Measurements from ENCODE around the gene EYS.

The EYS gene

DNA sequence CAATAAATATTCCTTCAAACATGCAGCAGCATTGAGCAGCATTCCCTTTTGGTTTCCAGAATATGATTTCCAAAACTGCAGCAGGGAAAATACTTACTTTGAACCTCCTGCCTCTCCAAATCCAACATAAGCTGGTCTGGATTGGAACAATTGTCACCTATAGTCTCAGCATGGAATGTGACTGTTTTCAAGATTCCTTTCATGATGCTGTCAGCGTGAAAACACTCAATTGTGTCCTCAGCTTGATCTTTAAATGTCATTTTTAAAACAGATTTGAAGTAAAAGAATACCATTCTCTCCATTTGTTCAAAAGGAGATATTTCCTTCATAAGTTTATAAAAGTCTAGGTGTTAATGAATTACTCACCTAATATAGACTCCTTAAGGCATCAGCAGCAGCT, 993.9 kb downstream of the EYS start:
- DNase-seq = no peak

DNA sequence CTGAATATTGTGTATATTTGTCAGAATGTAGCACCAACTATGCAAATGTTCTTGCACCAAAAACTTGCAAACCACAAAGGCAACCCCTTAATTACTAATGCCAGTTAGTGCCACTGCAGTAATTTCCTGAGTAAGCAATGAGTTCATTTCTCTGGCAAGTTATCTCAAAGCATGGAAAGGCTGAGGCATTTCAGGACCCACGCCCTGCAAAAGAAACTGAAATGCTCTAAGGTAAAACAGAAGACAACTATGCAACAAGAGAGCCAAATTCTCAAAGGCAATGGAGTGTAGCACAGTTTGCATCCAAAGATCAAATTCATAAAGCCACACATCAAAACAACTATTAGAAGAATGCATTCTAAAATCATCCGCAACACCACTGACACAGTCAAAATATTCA, 994.4 kb downstream of the EYS start:
- DNase-seq = no peak

DNA sequence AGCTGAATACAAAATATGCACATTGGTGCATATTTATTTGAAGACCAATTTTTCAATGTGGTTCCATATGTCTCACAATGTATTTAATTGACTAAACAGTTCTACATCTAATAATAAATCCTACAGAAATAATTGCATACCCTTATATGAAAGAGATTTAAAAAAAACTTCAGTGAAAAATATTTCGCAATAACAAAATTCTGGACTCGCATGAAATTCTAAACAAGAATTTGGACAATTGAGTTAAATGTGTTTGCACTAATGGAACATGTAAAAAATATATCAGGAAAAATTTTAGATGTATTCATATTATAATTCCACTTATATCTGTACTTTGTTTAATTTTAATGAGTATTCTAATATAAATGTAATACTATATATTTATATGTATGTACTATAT, 1003.1 kb downstream of the EYS start:
- DNase-seq = no peak

DNA sequence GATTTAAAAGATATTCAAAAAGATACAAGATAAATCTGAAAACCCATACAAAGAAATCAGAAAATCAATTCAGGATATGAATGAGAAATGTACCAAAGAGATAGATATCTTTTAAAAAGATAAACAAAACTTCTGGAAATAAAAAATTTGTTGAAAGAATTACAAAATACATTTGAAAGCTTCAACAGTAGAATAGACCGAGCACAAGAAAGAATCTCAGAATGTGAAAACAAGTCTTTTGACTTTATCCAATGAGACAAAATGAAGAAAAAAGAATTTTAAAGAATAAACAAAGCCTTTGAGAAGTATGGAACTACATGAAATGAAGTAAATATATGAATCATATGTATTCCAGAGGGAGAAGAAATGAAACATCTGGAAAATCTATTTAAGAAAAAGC, 1011.0 kb downstream of the EYS start:
- no peak for DNase-seq

DNA sequence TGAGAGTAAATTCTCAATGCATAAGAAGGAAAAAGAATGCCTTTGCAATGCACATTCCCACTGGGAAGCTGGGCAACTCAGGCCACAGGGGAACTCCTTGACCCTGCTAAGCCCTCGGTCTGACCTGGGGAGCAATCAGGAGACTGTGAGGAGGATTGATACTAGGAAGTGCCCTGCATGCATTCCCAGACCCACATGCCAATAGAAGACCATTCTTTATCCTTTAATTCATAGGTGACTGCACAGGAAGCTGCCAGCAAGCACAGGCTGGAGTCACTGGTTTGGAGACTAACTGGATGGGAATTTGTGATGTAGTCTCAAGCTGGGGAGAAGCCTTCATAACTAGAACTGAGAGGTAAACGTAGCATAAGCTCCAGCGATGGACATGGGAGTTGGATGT, 1012.7 kb downstream of the EYS start:
- DNase-seq = no peak

DNA sequence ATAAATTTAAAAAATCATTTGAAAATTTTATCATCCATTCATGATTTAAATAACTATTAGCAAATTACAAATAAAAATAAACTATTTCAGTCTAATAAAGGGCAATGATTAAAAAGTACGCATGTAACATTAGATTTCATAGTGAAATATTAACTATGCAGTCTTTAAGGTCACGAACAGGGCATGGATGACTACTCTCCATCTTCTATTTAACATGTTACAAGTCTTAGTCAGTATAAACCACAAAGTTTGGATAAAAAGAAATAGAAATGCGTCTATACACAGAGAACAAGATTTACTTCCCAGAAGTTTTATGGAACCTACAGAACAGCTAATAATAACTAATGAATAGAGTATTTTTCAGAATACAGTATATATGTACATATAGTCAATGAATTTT, 1016.0 kb downstream of the EYS start:
- DNase-seq = no peak

DNA sequence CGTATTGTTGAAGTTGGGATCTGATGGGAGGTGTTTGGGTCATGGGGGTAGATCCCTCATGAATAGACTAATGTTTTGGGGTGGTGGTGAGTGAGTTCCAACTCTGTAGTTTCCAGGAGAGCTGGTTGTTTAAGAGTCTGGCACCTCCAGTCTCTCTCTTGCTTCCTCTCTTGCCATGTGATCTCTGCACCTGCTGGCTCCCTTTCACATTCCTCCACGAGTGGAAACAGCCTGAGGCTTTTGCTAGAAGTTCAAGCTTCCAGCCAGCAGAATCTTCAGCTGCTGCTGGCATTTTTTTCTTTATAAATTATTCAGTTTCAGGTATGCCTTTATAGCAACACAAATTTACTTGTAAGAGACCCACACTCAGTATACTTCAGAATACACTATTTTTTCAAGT, 1021.6 kb downstream of the EYS start:
- DNase-seq = no peak

DNA sequence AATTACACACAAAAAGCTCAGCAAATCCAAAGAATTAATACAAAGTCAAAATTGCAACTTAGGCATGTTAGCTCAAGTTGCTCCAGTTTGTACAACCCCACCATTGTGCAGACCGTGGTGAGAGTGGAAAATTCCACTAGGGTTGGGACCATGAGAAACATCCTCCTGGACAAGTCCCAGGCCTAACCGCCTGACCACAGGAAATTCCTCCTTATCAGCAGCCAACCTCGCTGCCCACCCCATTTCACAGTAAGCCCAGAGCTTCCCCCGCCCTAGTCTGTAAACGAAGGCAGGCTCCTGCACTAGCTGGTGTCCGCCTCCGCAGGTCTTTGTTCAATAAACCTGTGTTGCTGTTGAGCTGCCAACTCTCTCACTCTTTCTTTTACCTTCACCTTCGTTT, 1023.3 kb downstream of the EYS start:
- DNase-seq = peak; percentile 33

DNA sequence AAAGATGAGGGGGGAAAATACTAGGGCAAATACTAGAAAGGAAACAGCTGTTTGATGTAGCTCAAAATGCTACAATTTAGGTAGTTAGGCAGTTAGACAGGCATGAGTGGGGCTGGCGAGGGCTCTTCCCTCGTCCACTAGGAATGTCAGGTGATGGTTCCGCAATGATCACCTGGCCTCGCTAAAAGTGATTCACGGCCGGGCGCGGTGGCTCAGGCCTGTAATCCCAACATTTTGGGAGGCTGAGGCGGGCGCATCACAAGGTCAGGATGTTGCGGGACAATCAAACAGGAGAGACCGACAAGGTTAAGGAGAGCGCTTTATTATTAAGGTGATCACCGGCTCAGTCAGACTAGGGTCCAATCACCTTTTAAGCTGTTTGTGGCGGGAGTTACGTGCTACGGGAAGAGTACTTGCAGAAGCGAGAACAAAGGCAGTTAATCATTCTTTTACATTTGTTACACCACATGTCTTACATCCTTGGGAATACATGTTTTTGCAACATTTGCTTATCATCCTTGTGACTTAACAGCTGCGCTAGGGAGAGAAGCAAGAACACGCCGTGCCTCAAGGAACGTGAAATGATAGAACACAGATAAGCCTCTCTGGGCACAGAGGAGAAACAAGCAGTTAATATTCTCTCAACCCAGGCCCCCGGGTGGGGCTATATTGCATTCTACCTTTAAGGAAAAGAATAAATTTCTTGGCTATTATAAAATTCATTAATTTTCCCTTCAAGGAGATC, 1025.4 kb downstream of the EYS start:
- DNase-seq = no peak

DNA sequence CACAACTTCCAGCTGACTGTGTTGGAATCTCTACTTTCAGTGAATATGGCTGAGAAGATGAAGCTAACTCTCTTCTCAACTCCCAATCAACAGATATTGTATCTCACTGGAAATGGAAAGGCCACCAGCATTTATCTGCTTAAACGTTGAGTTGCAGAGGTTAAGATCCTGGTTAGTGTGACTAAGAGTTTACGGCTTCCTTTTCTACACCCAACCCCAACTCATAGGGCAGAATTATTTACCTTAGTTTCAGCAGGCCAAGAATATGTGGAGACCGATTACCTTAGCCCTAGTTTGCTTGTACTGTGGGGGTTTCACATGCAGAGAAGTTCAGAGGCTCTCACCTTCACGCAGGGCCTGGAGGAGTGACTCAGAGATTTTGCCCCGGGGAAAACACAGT, 1026.6 kb downstream of the EYS start:
- no peak for DNase-seq

DNA sequence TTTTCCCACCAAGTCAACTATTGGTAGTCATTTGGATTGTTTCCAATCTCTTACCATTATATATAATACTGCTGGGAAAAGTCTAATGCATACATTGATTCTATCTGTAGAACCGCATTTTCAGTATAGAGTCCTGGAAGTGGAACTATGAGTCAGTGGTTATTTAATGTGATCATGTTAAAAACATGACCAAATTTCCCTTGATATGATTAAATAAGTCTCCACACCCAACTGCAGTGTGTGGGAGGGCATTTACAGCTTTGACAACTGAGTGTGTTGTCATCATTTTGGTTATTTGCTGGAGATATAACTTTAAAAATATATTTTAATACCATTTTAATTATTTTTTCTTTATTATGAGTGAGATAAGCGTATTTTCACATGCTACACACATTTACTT, 1027.6 kb downstream of the EYS start:
- no peak for DNase-seq

DNA sequence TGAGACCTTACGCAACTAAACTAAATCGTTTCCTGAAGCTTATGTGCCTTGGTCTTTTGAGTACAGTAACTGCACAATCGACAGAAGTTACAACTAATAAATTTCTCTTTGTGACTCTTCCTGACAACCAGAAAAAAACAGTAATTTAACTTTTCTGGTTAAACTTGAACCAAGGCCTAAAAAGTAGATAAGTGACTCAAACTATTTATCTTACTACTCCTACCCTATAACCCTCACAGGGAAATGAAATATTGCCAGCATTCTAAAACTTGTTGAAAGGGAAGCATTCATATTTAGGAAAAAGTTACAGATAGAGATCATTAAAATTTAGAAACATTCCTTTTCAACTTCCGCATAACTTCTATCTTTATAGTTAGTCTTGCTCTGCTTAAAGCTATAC, 1034.4 kb downstream of the EYS start:
- no peak for DNase-seq

DNA sequence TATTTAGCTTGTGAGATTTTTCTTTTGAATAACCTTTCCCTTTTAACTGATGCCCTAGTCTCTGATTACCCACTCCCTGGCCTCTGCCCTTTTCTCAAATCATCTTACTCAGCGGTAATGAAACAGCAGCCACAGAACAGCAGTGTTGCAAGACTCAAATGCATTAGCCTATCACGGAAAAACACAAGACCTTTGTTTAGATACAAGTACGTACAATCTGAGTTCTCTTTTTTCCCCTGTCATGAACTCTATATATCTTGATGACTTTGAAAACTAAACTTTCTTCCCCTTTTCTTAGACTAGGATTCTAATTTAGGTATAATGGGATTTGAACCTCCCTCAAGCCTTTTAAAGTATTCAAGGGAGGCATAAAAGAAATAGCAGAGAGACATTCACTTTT, 1034.9 kb downstream of the EYS start:
- no peak for DNase-seq

DNA sequence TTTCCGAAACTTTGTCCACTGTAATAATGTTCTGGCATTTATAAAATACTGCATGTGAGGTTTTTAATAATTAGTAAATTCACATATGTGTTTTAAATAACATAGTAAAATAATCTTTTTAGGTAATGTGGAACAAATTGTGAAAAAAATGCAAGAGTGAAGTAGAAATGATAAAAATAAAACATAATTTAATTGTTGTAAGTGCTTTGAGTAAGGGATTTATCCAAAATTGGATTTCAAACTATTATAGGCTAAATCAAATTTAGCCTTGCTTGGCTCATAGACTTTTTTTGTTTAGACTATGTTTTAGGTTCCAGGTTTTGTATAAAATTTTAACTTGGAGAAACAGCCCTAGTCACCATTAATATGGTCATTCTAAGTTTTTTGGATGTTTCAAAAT, 1041.9 kb downstream of the EYS start:
- no peak for DNase-seq

DNA sequence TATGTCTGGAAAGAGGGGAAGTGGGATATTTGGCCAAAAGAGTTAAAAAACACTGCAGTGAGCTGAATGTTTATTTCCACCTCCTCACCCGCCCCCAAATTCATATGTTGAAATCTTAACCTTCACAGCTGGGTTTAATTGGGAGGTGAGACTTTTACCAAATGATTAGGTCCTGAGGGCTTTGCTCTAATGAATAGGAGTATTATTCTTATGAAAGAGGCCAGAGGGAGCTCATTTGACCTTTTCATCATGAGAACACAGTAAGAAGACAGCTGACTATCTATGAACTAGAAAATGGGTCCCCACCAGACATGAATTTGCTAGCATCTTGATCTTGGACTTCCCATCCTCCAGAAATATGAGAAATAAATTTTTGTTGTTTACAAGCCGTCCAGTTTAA, 1042.5 kb downstream of the EYS start:
- no peak for DNase-seq

DNA sequence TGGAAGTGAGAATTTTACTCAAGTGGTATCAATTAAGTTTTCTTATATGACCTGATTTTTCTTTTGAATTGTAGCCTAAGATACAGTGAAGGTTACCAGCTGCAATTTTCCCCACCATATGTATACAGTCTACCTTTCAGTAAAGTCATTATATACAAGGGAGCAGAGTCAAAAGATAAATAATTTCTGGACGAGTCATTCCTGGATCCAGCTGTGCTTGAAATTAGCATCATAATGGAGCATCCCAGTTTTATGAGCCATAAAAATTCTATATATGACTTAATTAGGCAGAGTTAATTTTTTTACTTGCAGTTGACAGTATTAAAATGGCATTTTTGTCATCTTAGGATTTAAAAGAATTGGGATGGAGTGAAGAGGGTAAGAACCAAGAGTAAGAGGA, 1063.0 kb downstream of the EYS start:
- no peak for DNase-seq

DNA sequence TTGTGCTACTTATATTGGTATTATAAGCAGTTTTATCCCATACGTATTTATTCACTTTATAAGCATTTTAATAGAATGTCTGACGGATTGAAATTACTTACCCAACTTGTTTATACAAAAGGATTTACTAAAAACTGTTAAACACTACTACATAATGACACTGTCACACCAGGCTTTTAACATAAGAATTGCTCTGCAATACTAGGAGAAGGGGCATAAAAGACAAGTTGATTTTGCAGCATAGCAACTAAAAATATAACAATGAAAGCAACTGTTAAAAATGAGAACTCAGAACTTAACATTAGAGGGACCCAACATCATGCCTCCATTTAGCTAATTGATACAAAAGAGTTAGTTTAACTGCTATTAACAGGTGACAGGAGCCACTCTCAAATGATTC, 1076.1 kb downstream of the EYS start:
- DNase-seq = no peak

DNA sequence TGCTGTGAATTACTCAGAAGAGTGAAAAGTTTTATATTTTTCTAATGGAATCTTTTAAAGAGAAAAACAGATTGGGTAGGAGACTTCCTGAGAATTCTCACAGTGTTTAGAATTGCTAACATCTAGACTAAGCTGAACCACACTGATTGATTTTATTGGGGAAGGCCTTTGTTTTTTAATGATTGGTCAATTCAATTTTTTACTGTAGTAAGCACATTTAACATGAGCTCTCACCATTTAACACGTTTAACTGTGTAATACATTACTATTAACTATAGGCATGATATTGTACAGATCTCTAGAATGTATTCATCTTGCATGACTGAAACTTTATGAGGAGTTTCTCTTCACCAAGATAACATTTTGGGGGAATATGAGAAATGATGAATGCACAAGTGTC, 1084.1 kb downstream of the EYS start:
- no peak for DNase-seq

DNA sequence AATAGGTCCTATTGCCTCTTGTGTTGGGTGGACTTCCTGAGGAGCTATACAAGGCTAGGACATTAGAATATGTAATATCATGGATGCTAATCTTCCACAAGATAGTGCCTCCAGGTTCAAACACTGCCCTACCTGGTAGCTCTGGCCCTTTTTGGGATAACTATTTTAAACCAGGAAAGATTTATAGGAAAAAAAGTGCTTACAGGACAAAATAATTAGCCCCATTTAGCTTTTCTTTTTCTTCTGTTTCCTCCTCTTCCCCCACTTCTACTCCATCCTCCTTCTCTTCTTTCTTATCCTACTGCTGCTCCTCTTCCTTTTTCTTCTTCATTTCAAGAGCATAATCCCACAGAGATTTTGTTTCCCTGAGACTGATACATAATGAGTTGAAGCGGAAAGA, 1104.0 kb downstream of the EYS start:
- DNase-seq = no peak

DNA sequence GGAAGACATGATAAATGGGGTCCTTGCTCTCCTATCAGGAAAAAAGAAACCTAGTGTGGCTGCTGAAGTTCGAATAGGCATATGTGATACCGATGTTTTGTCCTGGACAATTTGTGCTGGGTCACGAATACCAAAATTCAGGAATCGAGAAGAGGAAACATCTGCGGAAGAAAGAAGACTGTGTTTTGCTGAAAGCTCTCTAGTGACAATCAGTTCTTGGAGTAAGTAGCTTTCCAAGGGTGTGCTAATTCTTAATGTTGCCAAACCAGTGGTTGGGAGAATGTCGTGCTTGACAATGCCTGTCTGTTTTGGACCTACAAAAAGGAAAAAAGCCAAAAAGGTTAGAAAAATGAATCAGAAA, 1115.4 kb downstream of the EYS start:
- DNase-seq = no peak

DNA sequence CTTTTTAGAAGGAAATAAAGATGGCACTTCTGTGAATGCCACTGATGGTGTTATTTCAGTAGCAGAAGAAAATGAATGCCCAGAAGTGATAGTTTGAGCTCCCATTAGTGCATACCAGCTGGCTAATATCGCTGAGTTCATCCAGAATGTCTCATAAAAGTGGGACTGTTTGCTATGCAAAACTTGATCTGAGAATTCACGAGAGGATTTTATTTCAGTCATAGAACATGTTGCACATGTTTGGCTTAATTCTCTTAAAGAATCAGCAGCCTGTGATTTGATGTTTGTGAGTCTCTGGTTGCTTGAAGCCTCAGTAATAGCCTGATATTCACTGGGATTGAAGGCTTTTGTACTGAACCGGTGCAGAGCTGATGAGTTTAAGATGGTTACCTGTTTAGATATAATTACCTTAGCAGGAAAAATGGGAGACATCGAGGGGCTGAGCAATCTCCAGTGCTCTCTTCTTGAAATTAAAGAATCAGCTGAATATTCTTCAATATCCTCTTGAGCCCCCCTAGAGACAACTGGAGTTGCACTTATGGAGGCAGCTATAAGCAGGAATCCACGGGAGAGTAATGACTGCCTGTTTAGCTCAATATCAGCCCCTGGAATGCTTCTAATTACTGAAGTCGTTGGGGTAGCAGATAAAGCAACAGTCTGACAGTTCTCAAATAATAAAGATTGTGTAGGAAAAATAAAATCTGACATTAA, 1115.9 kb downstream of the EYS start:
- DNase-seq = no peak

DNA sequence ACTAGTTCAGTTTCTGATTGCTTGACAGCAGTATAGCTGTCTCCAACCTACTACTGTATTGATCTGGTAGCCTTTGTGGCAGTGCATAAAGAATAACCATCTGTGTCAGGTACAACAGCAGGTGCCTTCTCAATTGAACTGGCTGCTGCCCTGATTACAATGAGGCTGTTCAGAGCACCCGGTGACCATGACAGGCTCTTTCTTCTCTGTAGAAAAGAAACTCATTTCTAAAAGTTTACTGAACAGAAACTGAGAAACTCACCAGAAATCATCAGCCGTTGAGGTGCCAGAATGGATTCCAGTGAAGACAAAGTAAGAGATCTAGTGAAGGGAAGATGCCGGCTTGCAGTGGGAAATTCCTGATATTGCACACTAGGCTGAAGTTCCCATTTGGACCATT, 1117.1 kb downstream of the EYS start:
- no peak for DNase-seq

DNA sequence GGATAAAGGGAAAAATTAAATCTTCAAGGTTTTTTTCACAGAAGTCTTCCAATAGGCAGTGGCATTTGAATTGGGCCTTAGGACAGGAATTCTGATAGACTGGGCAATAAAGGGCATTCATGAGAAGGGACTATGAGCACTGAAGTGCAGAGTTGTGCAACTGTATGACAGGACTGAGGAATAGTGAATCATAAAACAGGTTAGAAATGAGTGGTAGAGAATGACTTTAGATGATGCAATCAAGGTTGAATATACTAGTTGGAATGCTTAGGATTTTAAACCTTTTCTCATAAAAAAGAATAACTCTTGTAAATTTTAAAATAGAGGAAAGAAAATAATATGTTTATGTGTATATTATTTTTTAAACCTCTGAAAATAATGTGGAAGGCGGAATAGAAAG, 1126.7 kb downstream of the EYS start:
- no peak for DNase-seq

DNA sequence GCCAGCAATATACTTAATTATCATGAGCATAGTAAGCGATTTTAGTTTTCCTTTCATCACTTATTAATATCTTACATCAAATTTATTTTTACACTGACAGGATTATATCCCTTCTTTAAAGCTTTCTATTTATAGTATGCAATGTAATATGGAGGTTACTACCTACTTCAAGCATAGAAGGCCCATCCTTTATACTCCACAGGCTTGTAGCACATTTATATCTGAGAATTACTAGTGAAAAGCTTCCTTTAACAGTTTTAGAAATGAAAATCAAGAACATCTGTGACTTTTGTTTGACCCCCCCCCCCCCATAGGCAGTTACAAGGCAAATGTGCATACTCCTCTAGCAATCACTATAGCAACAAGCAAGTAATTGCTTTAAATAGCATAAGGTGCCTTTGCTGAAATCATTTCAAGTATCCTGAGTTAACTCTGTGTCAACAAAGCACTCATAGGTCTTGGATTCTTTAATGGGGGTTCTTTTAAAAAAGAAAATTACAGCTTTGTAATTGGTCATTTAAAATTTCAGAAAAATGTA, 1153.7 kb downstream of the EYS start:
- DNase-seq = no peak

Data from fibroblast of skin of scalp (primary cell).